GM21723 (cell line): ENCODE results near the gene CCT7.
"Not testable (repeated sequence)": the region's sequence is repeated elsewhere in the genome, so short reads cannot be mapped to it uniquely, and the experiment has no call there.

Experiments
- ATAC-seq: cut with Tn5 transposase; IDR thresholded peaks from one replicate; pipeline ENCODE4 v1.9.1; 2021; ENCODE audit warnings: mild to moderate bottlenecking, moderate library complexity; ENCODE audit not compliant: unreplicated experiment

CCT7 gene

DNA sequence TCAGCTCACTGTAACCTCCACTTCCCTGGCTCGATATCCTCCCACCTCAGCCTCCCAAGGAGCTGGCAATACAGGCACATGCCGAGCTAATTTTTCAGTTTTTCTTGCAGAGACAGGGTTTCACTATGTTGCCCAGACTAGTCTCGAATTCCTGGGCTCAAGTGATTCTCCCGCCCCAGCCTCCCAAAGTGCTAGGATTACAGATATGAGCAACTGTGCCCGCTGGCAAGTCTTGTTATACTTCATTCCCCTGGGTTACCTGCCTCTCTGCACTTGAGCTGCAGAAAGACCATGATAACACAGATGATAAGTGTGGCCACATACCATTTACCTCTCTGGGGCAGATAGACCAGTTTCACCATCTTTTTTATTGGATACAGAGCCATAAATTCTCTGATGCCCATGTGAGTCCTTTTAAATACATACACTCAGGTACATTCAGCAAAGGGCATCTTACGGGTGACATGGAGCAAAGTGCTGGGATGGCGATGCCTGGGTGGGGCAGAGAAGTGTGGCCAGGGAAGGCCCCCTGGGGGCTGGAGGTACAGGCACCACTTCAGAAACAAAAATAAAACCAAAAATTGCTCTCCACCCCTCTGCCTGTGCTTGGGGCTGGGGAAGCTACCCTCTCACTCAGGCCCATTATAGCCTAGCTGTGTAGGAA, 20.4 kb downstream of the CCT7 start:
- no peak for ATAC-seq

DNA sequence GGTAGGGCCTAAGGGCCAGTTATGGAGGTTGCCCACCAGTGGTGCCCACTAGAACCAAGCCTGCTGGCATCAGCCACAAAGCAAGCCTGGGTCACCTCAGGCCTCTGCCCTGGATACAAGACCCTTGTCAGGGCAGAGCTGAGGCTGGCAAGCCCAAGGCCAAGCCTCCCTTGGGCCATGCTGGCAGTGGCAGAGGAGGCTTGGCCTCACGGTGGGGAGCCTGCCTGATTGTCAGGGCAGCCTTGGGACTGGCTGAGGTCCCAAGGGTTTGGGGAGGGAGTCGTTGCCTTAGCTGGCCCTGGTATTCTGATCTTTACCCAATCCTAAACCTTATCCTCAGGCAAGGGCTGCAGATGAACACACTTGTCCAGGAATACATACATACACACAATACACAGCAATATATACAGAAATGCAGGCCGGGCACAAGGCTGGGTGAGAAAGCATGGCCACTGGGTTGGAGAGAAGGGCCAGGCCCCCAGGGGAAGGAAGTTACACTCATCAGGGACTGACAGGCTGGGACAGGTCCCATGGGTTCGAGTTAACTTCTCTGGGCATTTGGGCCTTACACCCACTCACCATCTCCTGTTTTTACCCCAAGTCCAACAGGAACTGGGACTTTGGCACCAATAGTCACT, 21.0 kb downstream of the CCT7 start:
- ATAC-seq, result no peak

GRCh38 chr2:73255907-73256617, 22.0 kb downstream of the CCT7 start:
- ATAC-seq, result no peak

- ATAC-seq, result no peak
These were observed 22.5 kb downstream of the CCT7 start for GRCh38 chr2:73256618-73256922.

DNA sequence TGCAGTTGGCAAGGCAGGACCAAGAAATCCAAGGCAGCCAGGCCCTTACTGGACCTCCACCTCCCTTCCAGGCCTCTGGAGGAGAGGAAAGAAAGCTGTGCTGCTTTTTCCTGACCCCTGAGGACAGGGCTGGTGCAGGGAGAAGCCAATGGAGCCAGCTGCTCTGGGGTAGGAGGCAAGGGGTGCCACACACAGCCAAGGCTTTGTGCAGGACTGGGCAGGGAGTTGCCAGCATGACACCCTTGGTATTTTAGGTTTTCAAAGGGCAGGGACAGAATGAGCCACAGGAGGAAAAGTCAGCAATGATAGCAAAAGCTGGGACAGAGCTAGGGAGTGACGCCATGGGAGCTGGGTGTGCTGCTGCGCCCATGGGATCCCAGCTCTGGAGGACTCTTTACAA, 22.9 kb downstream of the CCT7 start:
- no peak for ATAC-seq

- no peak for ATAC-seq
These were observed 23.5 kb downstream of the CCT7 start for GRCh38 chr2:73257425-73258125.

DNA sequence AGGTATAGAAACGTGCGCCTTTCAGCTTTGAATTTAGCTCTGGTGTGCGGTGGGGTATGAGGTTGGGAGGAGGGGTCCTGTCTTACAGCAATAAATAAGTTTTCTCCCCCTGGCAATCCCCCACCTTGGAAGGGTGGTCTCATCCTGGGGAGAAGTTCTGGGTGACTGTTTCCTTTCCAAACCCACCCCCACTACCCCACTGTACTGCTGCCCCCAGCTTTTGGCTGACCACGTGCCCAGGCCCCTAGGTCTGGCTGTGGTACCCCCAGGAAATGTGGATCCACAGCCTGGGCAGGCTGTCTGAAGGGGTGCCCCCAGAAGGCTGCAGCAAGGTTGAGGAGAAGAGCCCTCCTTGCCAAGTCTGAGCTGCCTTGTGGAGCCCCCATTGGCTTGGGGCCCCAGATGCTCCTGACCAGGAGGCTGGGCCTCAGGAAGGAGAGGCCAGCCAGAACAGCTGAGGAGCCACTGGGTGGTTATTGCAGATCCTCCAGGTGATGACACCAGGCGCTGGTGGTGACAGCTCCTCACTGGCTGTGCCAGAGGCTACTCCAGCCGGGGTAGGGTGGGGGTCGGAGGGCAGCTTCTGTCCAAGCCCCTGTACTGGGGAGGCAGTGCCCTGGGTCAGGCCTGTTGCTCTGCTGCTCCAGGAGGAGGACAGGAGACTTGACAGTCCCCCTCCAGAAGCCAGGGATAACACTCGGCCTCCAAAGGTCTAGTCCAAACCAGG, 24.2 kb downstream of the CCT7 start:
- ATAC-seq, result no peak

DNA sequence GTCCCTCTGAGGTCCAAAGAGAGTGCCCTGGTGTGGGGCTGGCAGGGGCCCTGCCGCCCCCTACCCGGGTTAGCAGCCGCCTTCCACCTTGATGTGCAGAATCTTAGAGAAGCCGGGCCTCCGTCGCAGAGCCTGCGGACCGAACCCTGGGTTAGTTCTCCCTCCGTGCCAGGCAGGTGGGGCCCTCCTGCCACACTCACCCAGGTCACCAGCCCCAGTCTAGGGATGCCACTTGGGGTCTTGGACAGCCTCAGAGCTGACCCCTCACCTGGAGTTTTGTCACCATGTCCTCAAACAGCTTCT, 24.8 kb downstream of the CCT7 start:
- no peak for ATAC-seq

DNA sequence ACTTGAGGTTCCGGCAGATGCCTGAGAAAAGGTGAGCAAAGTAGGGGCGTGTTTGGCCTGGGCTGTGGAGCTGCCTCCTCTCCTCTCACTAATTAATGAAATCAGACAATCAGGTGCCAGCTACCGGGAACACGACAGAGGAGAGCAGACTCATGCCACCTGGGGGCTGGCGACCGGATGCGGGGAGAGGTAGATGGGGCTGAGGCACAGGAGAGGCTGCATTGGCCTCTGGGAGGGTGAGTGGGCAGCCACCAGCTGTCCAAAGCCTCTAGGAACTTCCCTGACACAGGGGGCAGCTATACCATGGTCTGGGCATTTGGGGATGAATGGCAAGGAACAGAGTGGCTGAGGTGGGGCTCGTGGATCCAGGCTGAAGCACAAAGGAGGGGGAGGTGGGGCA, 25.2 kb downstream of the CCT7 start:
- no peak for ATAC-seq

GRCh38 chr2:73259704-73260337, 25.7 kb downstream of the CCT7 start:
- no peak for ATAC-seq

DNA sequence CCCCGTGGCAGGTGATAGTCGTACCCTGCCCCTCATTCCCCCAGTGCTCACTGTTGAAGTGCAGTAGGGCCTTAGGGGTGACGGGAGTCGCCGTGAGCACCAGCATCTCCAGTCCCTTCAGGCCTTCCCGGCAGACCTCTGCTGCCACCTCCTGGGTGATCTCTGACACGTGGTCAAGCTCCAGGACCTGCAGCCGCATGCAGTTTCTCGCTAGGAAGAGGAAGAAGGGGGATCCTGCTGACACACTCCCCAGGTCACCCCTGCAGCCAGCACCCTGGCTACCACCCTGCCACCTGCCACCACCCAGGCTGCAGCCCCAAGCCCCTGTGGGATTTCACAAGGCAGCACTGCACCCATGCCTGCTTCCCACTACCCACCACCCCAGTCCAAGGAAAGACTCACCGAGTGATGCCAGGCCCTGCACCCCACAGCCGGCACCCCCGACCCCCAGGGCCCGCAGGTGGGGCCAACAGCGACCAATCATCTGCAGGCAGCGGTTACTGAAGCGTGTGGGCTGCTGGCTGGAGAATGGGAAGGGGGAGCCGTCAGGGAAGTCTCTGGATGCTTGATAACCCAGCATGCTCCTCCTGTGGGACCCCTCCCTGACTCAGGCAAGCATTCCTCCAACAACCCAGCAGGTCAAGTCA, 26.4 kb downstream of the CCT7 start:
- no peak for ATAC-seq

DNA sequence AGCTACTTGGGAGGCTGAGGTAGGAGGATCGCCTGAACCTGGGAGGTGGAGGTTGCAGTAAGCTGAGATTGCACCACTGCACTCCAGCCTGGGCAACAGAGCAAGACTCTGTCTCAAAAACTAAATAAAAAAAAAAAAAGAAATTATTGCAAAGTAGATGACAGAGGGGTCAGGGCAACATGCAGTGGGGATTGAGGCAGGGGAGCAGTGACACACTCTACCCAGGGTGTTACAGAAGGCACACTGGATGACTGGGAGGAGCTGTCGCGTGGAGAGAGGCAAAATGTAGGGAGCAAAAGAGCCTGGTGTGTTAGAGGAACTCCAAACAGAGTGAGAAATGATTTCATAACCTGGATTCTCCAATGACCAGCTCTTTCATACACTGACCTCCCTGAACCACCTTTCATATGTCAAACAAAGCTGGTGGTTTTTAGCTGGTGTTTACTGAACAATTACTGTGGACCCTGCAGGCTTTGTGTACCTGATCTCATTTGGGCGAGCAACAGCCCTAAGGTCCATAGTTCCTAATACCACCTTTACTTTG, 28.1 kb downstream of the CCT7 start:
- ATAC-seq, result no peak

GRCh38 chr2:73262691-73263429, 28.8 kb downstream of the CCT7 start:
- not testable (repeated sequence) for ATAC-seq

DNA sequence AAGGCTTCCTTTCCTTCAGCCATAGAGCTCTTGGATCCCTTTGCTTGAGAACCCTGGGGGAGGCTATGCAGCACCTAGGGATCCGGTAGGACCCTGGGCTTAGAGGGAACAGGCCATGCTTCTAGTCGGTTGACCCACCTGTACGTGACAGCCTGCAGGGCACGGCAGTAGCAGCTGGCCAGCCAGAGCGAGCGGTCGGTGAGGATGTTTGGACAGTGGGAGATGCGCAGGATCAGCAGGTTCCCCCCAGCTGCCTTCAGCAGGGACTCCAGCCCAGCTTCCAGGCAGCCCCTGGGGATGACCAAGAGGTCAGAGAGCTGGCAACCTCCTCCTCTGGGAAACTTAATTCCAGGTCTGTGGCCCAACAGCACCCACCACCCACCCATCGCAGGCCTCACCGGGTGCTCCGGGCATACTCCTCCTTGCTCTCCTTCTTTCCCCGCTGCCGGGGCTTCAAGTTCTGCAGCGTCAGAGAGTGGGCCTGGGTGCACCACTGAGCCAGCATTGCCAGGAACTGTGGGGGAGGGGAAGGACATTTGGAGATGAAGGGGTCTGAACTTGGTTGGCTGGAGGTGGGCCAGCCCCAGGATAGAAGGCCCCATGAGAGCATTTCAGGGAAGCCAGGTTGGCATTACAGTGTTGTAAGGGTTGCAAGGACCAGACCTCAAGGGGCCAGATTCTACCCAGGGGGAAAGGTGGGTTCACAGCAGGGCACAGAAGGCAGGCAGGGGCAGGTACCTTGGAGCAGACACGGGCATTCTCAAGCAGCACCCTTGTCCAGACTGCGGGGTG, 29.6 kb downstream of the CCT7 start:
- ATAC-seq, result no peak

- no peak for ATAC-seq
These were observed 30.2 kb downstream of the CCT7 start for GRCh38 chr2:73264332-73264606.

DNA sequence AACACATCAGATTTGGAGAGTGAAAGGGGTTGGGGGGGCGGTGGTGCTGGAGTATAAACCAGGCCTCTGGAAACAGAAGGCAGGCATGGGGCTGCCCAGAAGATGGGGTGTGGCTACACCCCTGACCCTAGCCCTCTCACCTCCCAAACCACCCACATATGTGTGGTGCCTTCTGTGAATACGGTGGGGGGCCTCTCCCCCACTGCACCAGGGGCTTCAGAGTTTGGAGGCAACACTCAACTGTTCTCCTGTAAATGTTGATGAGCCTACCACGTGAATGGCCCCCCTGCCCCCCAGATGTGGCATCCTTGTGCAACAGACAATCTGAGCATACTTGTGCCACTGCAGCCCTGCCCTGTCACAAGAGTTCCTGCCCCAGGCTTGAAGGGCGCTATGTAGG, 30.7 kb downstream of the CCT7 start:
- ATAC-seq, result no peak

DNA sequence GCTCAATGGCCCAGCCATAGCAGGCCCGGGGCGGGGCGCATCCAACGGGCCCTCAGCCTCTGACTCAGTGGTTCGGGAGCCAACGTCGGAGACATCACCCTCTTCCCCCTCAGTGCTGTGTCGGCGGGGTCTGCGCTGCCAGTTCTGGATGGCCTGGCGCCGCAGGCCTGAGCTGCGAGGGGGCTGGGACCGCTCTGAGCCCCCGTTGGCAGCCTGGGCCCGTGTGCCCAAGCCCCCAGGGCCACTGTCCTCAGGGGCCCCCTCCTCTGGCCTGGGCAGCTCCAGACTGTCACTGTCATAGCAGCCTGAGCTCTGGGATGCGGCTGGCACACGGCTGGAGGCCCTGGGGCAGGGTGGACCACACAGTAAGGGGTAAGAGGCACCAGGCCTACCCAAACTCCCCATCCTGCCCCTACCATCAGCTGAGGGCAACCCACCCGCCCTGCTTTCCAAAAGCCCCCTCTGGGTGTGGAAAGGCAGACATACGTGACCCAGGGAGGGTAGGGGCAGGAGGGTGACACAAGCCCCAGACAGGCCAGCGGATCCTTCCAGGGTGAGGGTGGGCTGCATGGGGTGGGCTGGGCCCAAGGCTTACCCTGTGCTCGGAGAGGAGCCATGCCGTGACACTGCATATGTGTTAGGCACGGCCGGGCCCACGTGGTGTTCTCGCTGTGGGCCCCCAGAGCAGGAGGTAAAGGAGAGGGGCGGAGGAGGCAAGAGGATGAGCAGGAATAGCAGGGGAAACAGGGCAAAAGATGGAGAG, 31.4 kb downstream of the CCT7 start:
- no peak for ATAC-seq
